H1 (cell line): ENCODE measurements around the gene TM9SF3. TPM values are rescaled to one million over a fixed set of nuclear protein-coding genes. Genes with fewer than 3 reads are reported as not detected.

Experiments
- CTCF ChIA-PET: fragments of 300-600 bp; sonication (Branson Sonifier 250); formaldehyde crosslinking; loops from one replicate; lab custom pipeline; 2021; ENCODE audit not compliant: partially characterized antibody; lab: Charles Lee
- POLR2A ChIA-PET: fragments of 300-600 bp; sonication (Branson Sonifier 250); formaldehyde crosslinking; loops from one replicate; lab custom pipeline; 2021; ENCODE audit warnings: inconsistent platforms; ENCODE audit not compliant: partially characterized antibody; lab: Charles Lee
- DNase-seq, 2 experiments: peaks; one replicate each; pipeline versions ENCODE4 v3.0.0 to v3.0.0-alpha.2; 2010 to 2022; ENCODE audit warnings: low spot score in 2 of 2, low read depth in 1 of 2, mixed read lengths in 1 of 2
- FAIRE-seq: peaks from 2 replicates; lab custom pipeline; 2011; peaks lifted over from hg19 to GRCh38; lab: Jason Lieb, UNC
- H2AFZ ChIP-seq: 2 replicates; pipeline ENCODE4 v1.8.1; 2012; ENCODE audit warnings: low read length, inconsistent platforms
- H2AK5ac ChIP-seq: 2 replicates; pipeline ENCODE4 v1.6.1; 2013; ENCODE audit warnings: low read depth, low read length
- H2BK120ac ChIP-seq: replicated peaks from 2 replicates; pipeline ENCODE3; 2013; ENCODE audit warnings: low read depth, low read length, inconsistent platforms
- H2BK12ac ChIP-seq: 2 replicates; pipeline ENCODE4 v1.6.1; 2013; ENCODE audit warnings: low read depth, low read length
- H2BK15ac ChIP-seq: 2 replicates; pipeline ENCODE4 v1.6.1; 2013; ENCODE audit warnings: low read length
- H2BK20ac ChIP-seq: 2 replicates; pipeline ENCODE4 v1.6.1; 2013; ENCODE audit warnings: low read length
- H2BK5ac ChIP-seq: 2 replicates; pipeline ENCODE4 v1.6.1; 2013; ENCODE audit warnings: low read depth, low read length
- H3K14ac ChIP-seq: 2 replicates; pipeline ENCODE4 v1.6.1; 2013; ENCODE audit warnings: inconsistent platforms; ENCODE audit not compliant: insufficient read length
- H3K18ac ChIP-seq: 2 replicates; pipeline ENCODE4 v1.6.1; 2013; ENCODE audit warnings: low read length; ENCODE audit errors: extremely low read depth
- H3K23ac ChIP-seq: 2 replicates; pipeline ENCODE4 v1.6.1; 2013; ENCODE audit warnings: inconsistent platforms; ENCODE audit not compliant: insufficient read length
- H3K23me2 ChIP-seq: 2 replicates; pipeline ENCODE4 v1.6.1; 2013; ENCODE audit warnings: low read depth, low read length
- H3K27ac ChIP-seq: 2 replicates; pipeline ENCODE4 v1.6.1; 2011; ENCODE audit warnings: low read depth, low read length, inconsistent platforms
- H3K27me3 ChIP-seq, 4 experiments: replicated peaks in 1 of 4; 1 replicate in 1 of 4; 2 replicates in 3 of 4; pipeline versions ENCODE4 v1.6.1 to v1.8.1; 2011 to 2013; ENCODE audit warnings: low read length in 3 of 4, mild to moderate bottlenecking in 3 of 4, inconsistent platforms in 2 of 4, mixed read lengths in 2 of 4, moderate library complexity in 1 of 4; ENCODE audit not compliant: control insufficient read depth in 3 of 4, insufficient read depth in 3 of 4; ENCODE audit errors: extremely low read depth in 1 of 4
- H3K36me3 ChIP-seq, 4 experiments: 2 replicates each; pipeline versions ENCODE4 v1.6.1 to v1.8.1; 2011 to 2013; ENCODE audit warnings: mild to moderate bottlenecking in 4 of 4, low read length in 3 of 4, moderate library complexity in 2 of 4, control low read depth in 1 of 4, inconsistent platforms in 1 of 4; ENCODE audit not compliant: insufficient read depth in 4 of 4, control insufficient read depth in 2 of 4
- H3K4ac ChIP-seq: replicated peaks from 2 replicates; pipeline ENCODE3; 2013; ENCODE audit warnings: low read length, low read depth, mixed read lengths, inconsistent platforms; ENCODE audit not compliant: insufficient read length
- H3K4me1 ChIP-seq, 4 experiments: replicated peaks in 1 of 4; 1 replicate in 1 of 4; 2 replicates in 3 of 4; pipeline versions ENCODE4 v1.6.1 to v1.8.1; 2011 to 2013; ENCODE audit warnings: low read length in 3 of 4, inconsistent platforms in 2 of 4, mixed read lengths in 1 of 4; ENCODE audit not compliant: insufficient read depth in 4 of 4, control insufficient read depth in 3 of 4
- H3K4me2 ChIP-seq, 2 experiments: 2 replicates each; pipeline versions ENCODE4 v1.6.1 to v1.8.1; 2011 to 2013; ENCODE audit warnings: low read depth in 2 of 2, low read length in 2 of 2, control low read depth in 1 of 2, inconsistent platforms in 1 of 2, mild to moderate bottlenecking in 1 of 2; ENCODE audit not compliant: insufficient read depth in 1 of 2
- H3K4me3 ChIP-seq, 4 experiments: fragments of 200-600, 300-600 bp in 1 of 4; sonication (generic), shearing (Covaris generic), sonication (Bioruptor Twin) in 1 of 4; 2 replicates each; pipeline versions ENCODE4 v1.5.1 to v1.8.1; 2011 to 2016; ENCODE audit warnings: low read length in 4 of 4, low read depth in 3 of 4, control low read depth in 2 of 4, inconsistent platforms in 2 of 4, mild to moderate bottlenecking in 2 of 4, mixed read lengths in 1 of 4, moderate library complexity in 1 of 4; ENCODE audit not compliant: insufficient read depth in 2 of 4; ENCODE audit errors: extremely low read depth in 1 of 4
- H3K56ac ChIP-seq: replicated peaks from 2 replicates; pipeline ENCODE3; 2013; ENCODE audit warnings: low read depth, mild to moderate bottlenecking, mixed read lengths, low read length, inconsistent platforms; ENCODE audit not compliant: insufficient read length
- H3K79me1 ChIP-seq: 2 replicates; pipeline ENCODE4 v1.6.1; 2013; ENCODE audit warnings: low read depth, low read length, control low read depth
- H3K79me2 ChIP-seq, 2 experiments: 2 replicates each; pipeline versions ENCODE4 v1.6.1 to v1.8.1; 2012 to 2013; ENCODE audit warnings: low read length in 2 of 2, mild to moderate bottlenecking in 2 of 2, inconsistent platforms in 1 of 2; ENCODE audit not compliant: insufficient read depth in 2 of 2, control insufficient read depth in 1 of 2
- H3K9ac ChIP-seq, 4 experiments: replicated peaks in 1 of 4; 1 replicate in 1 of 4; 2 replicates in 3 of 4; pipeline versions ENCODE4 v1.6.1 to v1.8.1; 2011 to 2013; ENCODE audit warnings: low read depth in 3 of 4, low read length in 3 of 4, control low read depth in 2 of 4, mild to moderate bottlenecking in 2 of 4, moderate library complexity in 2 of 4, inconsistent platforms in 1 of 4; ENCODE audit errors: extremely low read depth in 1 of 4
- H3K9me3 ChIP-seq, 2 experiments: 2 replicates each; pipeline versions ENCODE4 v1.6.1 to v1.8.1; 2012 to 2013; ENCODE audit warnings: mild to moderate bottlenecking in 2 of 2, moderate library complexity in 2 of 2, control low read depth in 1 of 2, inconsistent platforms in 1 of 2, low read depth in 1 of 2, low read length in 1 of 2, mixed read lengths in 1 of 2; ENCODE audit not compliant: insufficient read depth in 2 of 2
- H4K20me1 ChIP-seq, 2 experiments: replicated peaks in 1 of 2; 2 replicates each; pipeline versions ENCODE3 to v1.8.1; 2011 to 2013; ENCODE audit warnings: inconsistent platforms in 2 of 2, low read length in 2 of 2, mild to moderate bottlenecking in 1 of 2; ENCODE audit not compliant: insufficient read depth in 2 of 2, control insufficient read depth in 1 of 2
- H4K5ac ChIP-seq: 2 replicates; pipeline ENCODE4 v1.6.1; 2013; ENCODE audit warnings: low read length, low read depth, mixed read lengths, inconsistent platforms; ENCODE audit not compliant: insufficient read length
- H4K8ac ChIP-seq: 2 replicates; pipeline ENCODE4 v1.8.0; 2013; ENCODE audit warnings: mild to moderate bottlenecking, moderate library complexity, low read length, inconsistent platforms; ENCODE audit not compliant: insufficient read depth; ENCODE audit errors: extremely low read depth
- H4K91ac ChIP-seq: replicated peaks from 2 replicates; pipeline ENCODE3; 2013; ENCODE audit warnings: low read length, mixed read lengths, inconsistent platforms; ENCODE audit not compliant: insufficient read length
- E2F6 ChIP-seq: IDR thresholded peaks from 2 replicates; pipeline ENCODE4 v1.6.1; 2012; ENCODE audit warnings: inconsistent platforms
- EP300 ChIP-seq, 2 experiments: IDR thresholded peaks; 1 replicate in 1 of 2; 2 replicates in 1 of 2; pipeline ENCODE4 v1.6.1; 2011 to 2012; ENCODE audit warnings: low read depth in 2 of 2, low read length in 2 of 2, mild to moderate bottlenecking in 2 of 2, borderline replicate concordance in 1 of 2, inconsistent platforms in 1 of 2, moderate library complexity in 1 of 2
- HDAC2 ChIP-seq, 2 experiments: fragments of 300-600 bp in 1 of 2; sonication (generic) in 1 of 2; IDR thresholded peaks; 2 replicates each; pipeline ENCODE4 v1.6.1; 2011 to 2012; ENCODE audit warnings: low read depth in 2 of 2, low read length in 2 of 2, mild to moderate bottlenecking in 2 of 2, moderate library complexity in 2 of 2, borderline replicate concordance in 1 of 2, inconsistent platforms in 1 of 2
- KDM4A ChIP-seq: IDR thresholded peaks from one replicate; pipeline ENCODE4 v1.7.1; 2012; ENCODE audit warnings: low read depth, mild to moderate bottlenecking, moderate library complexity, low read length, inconsistent platforms; ENCODE audit not compliant: severe bottlenecking
- NANOG ChIP-seq: IDR thresholded peaks from 2 replicates; pipeline ENCODE4 v1.6.1; 2011; ENCODE audit warnings: low read length, low read depth, mild to moderate bottlenecking, inconsistent platforms; ENCODE audit not compliant: insufficient read depth, poor library complexity, severe bottlenecking
- NRF1 ChIP-seq: IDR thresholded peaks from 2 replicates; pipeline ENCODE4 v1.6.1; 2011; ENCODE audit warnings: mild to moderate bottlenecking, low read depth, low read length, improper control_type of control experiment
- PHF8 ChIP-seq: fragments of 200-600 bp; sonication (generic); conservative IDR thresholded peaks from 2 replicates; pipeline ENCODE4 v1.7.1; 2012; ENCODE audit warnings: low read depth, mild to moderate bottlenecking, inconsistent platforms, low read length, moderate library complexity
- POLR2AphosphoS5 ChIP-seq: IDR thresholded peaks from 2 replicates; pipeline ENCODE4 v1.6.1; 2011; ENCODE audit warnings: low read depth, low read length
- POU5F1 ChIP-seq: IDR thresholded peaks from 2 replicates; pipeline ENCODE4 v1.6.1; 2011; ENCODE audit warnings: low read depth, mild to moderate bottlenecking, low read length, moderate library complexity
- SP4 ChIP-seq: IDR thresholded peaks from 2 replicates; pipeline ENCODE4 v1.6.1; 2012; ENCODE audit warnings: low read length, inconsistent platforms
- TAF7 ChIP-seq: optimal IDR thresholded peaks from 2 replicates; pipeline ENCODE3; 2011; ENCODE audit warnings: low read depth, mild to moderate bottlenecking, inconsistent platforms, low read length, moderate library complexity, borderline replicate concordance
- TBP ChIP-seq: IDR thresholded peaks from 2 replicates; pipeline ENCODE4 v1.6.1; 2011; ENCODE audit warnings: low read depth, low read length, improper control_type of control experiment
- TEAD4 ChIP-seq: IDR thresholded peaks from 2 replicates; pipeline ENCODE4 v1.6.1; 2012; ENCODE audit warnings: low read depth, low read length, inconsistent platforms, mixed read lengths
- WGBS, 2 experiments: shearing (Covaris generic) in 1 of 2; methylation state at CpG; one replicate each; pipeline versions ENCODE4 v1.1.6 to v1.1.7; 2013 to 2015; ENCODE audit warnings: low lambda C conversion rate in 2 of 2, mixed read lengths in 2 of 2, inconsistent platforms in 1 of 2, low coverage in 1 of 2, missing lambda C conversion rate in 1 of 2; ENCODE audit not compliant: insufficient replicate concordance in 2 of 2, insufficient coverage in 1 of 2, insufficient read length in 1 of 2; ENCODE audit errors: extremely low coverage in 1 of 2, missing lambda C conversion rate in 1 of 2; 5-methylcytosine and 5-hydroxymethylcytosine counted together
- polyA plus RNA-seq, 7 experiments: library from polyadenylated mRNA; depleted of rRNA in 3 of 7; stranded (reverse) in 5 of 7; unstranded in 2 of 7; fragments of >200 nt in 5 of 7; fragments of 200-250 nt in 2 of 7; gene quantifications; 1 replicate in 5 of 7; 2 replicates in 1 of 7; 4 replicates in 1 of 7; pipeline versions ENCODE4 v1.2.1 to v1.2.3, GENCODE V29; 2011 to 2013; ENCODE audit warnings: missing spikeins in 2 of 7, mixed read lengths in 2 of 7
- total RNA-seq: library from RNA; stranded (reverse); fragmentation: NEBNext Ultra II Directional; extraction: Animal tissue kit (Norgen Biotek cat#: 25700); gene quantifications from 2 replicates; pipeline ENCODE4 v1.2.1, GENCODE V29; 2021

The TM9SF3 gene
- total and polyA plus RNA-seq, 2 of the 8 experiments (the other 6 are each of a cell fraction or from before 2014, with no cell fraction given), result 123 to 127 TPM

GRCh38 chr10:96636551-96636950 is 49.7 kb upstream of the TM9SF3 start:
- Histone ChIP-seq H2AFZ (no peak overlapping the region), H3K14ac (no peak overlapping the region), H3K4me2 (no peak overlapping the region), H2AK5ac (no peak overlapping the region), H2BK120ac (no peak overlapping the region), H4K91ac (no peak overlapping the region), H3K9ac (no peak overlapping the region), H3K9me3 (no peaks in the 10 kb centered on the region), H3K36me3 (no peaks in the 10 kb centered on the region), H3K79me2 (no peaks in the 10 kb centered on the region), H3K56ac (no peak overlapping the region), H3K27ac (no peak overlapping the region), H4K5ac (no peak overlapping the region), H3K23ac (no peak overlapping the region), H2BK12ac (no peak overlapping the region), H3K4ac (no peak overlapping the region), H3K4me1 (no peaks in the 10 kb centered on the region), H2BK5ac (no peak overlapping the region), H2BK20ac (no peak overlapping the region), H3K27me3 (no peaks in the 10 kb centered on the region), H4K8ac (no peak overlapping the region), H4K20me1 (no peaks in the 10 kb centered on the region), H3K18ac (no peak overlapping the region), H3K79me1 (no peaks in the 10 kb centered on the region), H3K4me3 (no peak overlapping the region), H2BK15ac (no peak overlapping the region), H3K23me2 (no peaks in the 10 kb centered on the region; the same call in 1 of the 2 replicates)
- 88% methylated on average over 1 of the region's 1 CpG; no CpG with 5 or more reads in 1 of the 2 experiments for WGBS, 2 experiments
- DNase-seq (no peak), FAIRE-seq (no peak)
- POLR2A ChIA-PET, result no interaction called here
- CTCF ChIA-PET, result no interaction called here
- TF ChIP-seq TAF7 (no peak), POU5F1 (no peak), HDAC2 (IDR thresholded peaks at IDR 0.05; ENCODE audit: borderline replicate concordance in 1 of 2, low read depth in 2 of 2, low read length in 2 of 2) (no peak), SP4 (no peak), E2F6 (no peak), PHF8 (no peak), KDM4A (no peak), TBP (no peak), EP300 (IDR thresholded peaks at IDR 0.05; ENCODE audit: borderline replicate concordance in 1 of 2, low read depth in 2 of 2, low read length in 2 of 2) (no peak), TEAD4 (no peak), NRF1 (no peak), NANOG (no peak), POLR2AphosphoS5 (no peak)
